SK-N-SH treated with all-trans-retinoic acid at 6 μM for 48 hours (cell line): ENCODE data around the gene STOX1.

Source experiments
- ZFP3 ChIP-seq: fragments of 250-450 bp; sonication (Bioruptor Pico); IDR thresholded peaks from 2 replicates; pipeline ENCODE4 v1.5.0; 2020; ENCODE audit warnings: mild to moderate bottlenecking, moderate library complexity
- ZNF565 ChIP-seq: fragments of 450-650 bp; formaldehyde crosslinking; conservative IDR thresholded peaks from 2 replicates; pipeline ENCODE4 v1.5.0; 2020; ENCODE audit warnings: low read depth, mild to moderate bottlenecking, moderate library complexity
- ZNF8 ChIP-seq: fragments of 450-650 bp; formaldehyde crosslinking; IDR thresholded peaks from 2 replicates; pipeline ENCODE4 v1.5.0; 2020; ENCODE audit warnings: mild to moderate bottlenecking, moderate library complexity
- TF ChIP-seq, protein P1 (sequence below): fragments of 250-450 bp; sonication (Bioruptor Pico); IDR thresholded peaks from 2 replicates; pipeline ENCODE4 v1.5.1; 2021; ENCODE audit warnings: mild to moderate bottlenecking, moderate library complexity
- TF ChIP-seq, protein P2 (sequence below): fragments of 250-450 bp; sonication (Bioruptor Pico); IDR thresholded peaks from 2 replicates; pipeline ENCODE4 v1.8.0; 2020; ENCODE audit warnings: mild to moderate bottlenecking, moderate library complexity, borderline replicate concordance

DNA sequence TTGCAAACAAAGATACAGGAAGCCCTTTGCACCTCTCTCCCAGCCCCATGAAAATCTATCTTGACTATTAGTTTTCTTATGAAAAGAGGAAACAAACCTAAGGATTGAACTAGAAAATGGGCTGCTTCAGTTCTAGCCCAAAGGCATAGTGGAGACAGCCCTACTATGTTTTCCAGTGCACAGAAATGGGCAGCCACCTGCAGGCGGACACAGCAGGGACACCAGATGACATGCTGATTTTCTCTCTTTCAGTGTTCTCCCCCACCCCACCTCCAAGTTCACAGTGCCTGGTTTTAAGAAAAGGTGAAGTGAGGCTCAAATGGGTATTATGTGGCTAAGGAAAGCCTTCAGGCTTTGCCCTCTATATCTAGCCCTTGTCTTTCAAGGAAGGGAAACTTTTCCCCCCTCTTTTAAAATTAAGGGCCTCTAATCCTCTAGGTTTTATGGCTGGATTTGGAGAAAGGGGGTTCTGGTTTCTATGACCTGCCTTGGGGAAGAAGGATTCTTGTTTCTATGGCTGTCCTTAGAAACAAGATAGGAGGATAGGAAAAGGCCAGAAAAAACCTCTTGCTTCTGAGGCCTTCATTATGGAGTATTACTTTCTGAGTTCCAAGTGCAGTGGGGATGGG lies 50.3 kb downstream of the STOX1 start:
- TF ChIP-seq, protein P1, sequence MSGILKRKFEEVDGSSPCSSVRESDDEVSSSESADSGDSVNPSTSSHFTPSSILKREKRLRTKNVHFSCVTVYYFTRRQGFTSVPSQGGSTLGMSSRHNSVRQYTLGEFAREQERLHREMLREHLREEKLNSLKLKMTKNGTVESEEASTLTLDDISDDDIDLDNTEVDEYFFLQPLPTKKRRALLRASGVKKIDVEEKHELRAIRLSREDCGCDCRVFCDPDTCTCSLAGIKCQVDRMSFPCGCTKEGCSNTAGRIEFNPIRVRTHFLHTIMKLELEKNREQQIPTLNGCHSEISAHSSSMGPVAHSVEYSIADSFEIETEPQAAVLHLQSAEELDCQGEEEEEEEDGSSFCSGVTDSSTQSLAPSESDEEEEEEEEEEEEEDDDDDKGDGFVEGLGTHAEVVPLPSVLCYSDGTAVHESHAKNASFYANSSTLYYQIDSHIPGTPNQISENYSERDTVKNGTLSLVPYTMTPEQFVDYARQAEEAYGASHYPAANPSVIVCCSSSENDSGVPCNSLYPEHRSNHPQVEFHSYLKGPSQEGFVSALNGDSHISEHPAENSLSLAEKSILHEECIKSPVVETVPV (CRISPR knock-in tag): no peak
- no peak for TF ChIP-seq ZNF565
- TF ChIP-seq, protein P2, sequence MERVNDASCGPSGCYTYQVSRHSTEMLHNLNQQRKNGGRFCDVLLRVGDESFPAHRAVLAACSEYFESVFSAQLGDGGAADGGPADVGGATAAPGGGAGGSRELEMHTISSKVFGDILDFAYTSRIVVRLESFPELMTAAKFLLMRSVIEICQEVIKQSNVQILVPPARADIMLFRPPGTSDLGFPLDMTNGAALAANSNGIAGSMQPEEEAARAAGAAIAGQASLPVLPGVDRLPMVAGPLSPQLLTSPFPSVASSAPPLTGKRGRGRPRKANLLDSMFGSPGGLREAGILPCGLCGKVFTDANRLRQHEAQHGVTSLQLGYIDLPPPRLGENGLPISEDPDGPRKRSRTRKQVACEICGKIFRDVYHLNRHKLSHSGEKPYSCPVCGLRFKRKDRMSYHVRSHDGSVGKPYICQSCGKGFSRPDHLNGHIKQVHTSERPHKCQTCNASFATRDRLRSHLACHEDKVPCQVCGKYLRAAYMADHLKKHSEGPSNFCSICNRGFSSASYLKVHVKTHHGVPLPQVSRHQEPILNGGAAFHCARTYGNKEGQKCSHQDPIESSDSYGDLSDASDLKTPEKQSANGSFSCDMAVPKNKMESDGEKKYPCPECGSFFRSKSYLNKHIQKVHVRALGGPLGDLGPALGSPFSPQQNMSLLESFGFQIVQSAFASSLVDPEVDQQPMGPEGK: no peak
- no peak for TF ChIP-seq ZNF8 (CRISPR knock-in tag)
- TF ChIP-seq ZFP3 (CRISPR knock-in tag): no peak
